ENCODE measurements around the gene CCNL1.

GRCh38 chr3:157109267-157110141 lies 50.4 kb downstream of the CCNL1 start:
- TF ChIP-seq EZH2 (IDR thresholded peaks at IDR 0.05; ENCODE audit: insufficient read depth, poor library complexity, severe bottlenecking) (no peak), EZH2phosphoT487 (IDR thresholded peaks at IDR 0.05; ENCODE audit: insufficient read depth, low read depth) (no peak)

Data from GM23248 (cell line).